ENCODE measurements around the gene CALY.

Gene CALY

DNA sequence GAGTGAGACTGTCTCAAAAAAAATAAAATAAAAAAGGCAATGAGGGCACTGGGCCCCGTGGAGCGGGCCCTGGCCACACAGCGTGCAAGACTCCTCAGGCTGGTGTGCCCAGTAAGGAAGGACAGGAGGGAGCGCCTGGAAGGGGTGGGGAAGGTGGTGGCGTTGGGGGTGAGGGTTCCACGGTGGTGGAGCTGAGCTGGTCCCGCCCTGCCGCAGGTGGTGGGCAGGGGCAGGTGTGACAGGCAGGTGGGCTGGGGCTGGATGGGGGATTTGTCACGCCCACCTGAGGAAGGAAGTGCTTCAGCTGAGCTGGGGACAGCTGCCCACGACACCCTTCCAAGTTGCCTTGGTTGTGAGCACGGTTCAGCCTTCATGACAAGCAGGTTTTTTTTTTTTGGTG lies 9.7 kb upstream of the CALY start:
- Histone ChIP-seq H3K4ac (ENCODE audit: low read depth in 1 of 2, low read length in 2 of 2) (no peak overlapping the region), H3K36me3 (ENCODE audit: control insufficient read depth in 1 of 2, insufficient read depth in 2 of 2, low read depth in 1 of 2, low read length in 2 of 2) (no peaks in the 10 kb centered on the region), H3K4me3 (ENCODE audit: insufficient read depth in 1 of 2, low read depth in 1 of 2, low read length in 2 of 2) (no peak overlapping the region), H2AFZ (ENCODE audit: low read depth, low read length) (no peak overlapping the region), H2BK15ac (ENCODE audit: low read depth, poor library complexity, severe bottlenecking) (no peak overlapping the region), H4K91ac (ENCODE audit: low read length) (no peak overlapping the region), H2BK12ac (ENCODE audit: low read length in 2 of 2) (no peak overlapping the region), H3K18ac (ENCODE audit: low read depth in 1 of 2, low read length in 2 of 2) (no peak overlapping the region), H3K9me3 (ENCODE audit: control insufficient read depth, low read length) (no peaks in the 10 kb centered on the region), H3K9ac (ENCODE audit: low read length) (no peak overlapping the region), H3K27me3 (ENCODE audit: control insufficient read depth in 1 of 2, insufficient read depth in 1 of 2, low read length in 2 of 2) (peaks cover 8 to 78% of the 10 kb centered on the region in 2 experiments), H3K23ac (ENCODE audit: low read length in 2 of 2) (no peak overlapping the region), H3K4me2 (ENCODE audit: low read length, poor library complexity, severe bottlenecking) (no peak overlapping the region), H3K14ac (ENCODE audit: low read length in 2 of 2) (no peak overlapping the region), H3K27ac (ENCODE audit: low read length, poor library complexity, severe bottlenecking) (no peak overlapping the region), H2BK120ac (ENCODE audit: low read depth, low read length) (no peak overlapping the region), H4K8ac (ENCODE audit: low read length) (no peak overlapping the region), H2BK5ac (ENCODE audit: low read depth, low read length, poor library complexity, severe bottlenecking) (no peak overlapping the region), H3K4me1 (ENCODE audit: control insufficient read depth, insufficient read depth, low read depth, low read length) (peaks cover 17% of the 10 kb centered on the region), H3K79me1 (replicated peaks; ENCODE audit: low read length, poor library complexity, severe bottlenecking) (no peaks in the 10 kb centered on the region), H2AK5ac (ENCODE audit: low read length, severe bottlenecking) (no peak overlapping the region)
- DNase-seq, result no peak
- 81% methylated on average over 11 of the region's 11 CpGs for WGBS

DNA sequence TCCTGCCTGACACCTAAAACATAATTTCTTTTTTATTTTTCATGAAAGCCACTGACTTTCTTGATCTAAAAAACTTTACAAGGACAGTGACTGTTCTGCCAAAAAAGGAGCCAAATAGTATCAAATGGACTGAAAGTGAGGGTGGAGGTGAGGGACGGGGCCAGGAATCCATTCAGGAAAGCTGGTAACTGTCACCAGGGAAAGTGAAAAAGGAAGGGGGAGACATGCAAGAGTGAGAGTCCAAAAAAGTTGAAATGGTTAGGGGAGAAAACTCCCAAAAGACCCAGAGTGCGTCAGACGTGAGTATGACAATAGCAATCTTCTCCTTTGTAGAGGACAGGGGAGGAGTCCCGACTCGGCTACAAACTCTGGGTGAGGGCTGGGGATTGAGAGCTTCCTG lies 7.5 kb upstream of the CALY start:
- Histone ChIP-seq H2BK120ac (ENCODE audit: low read depth, low read length) (no peak overlapping the region), H2AK5ac (ENCODE audit: low read length, severe bottlenecking) (no peak overlapping the region), H3K23ac (ENCODE audit: low read length in 2 of 2) (no peak overlapping the region), H2BK5ac (ENCODE audit: low read depth, low read length, poor library complexity, severe bottlenecking) (no peak overlapping the region), H2AFZ (ENCODE audit: low read depth, low read length) (no peak overlapping the region), H3K4me1 (ENCODE audit: control insufficient read depth, insufficient read depth, low read depth, low read length) (peaks cover 13% of the 10 kb centered on the region), H3K4ac (ENCODE audit: low read depth in 1 of 2, low read length in 2 of 2) (no peak overlapping the region), H3K18ac (ENCODE audit: low read depth in 1 of 2, low read length in 2 of 2) (no peak overlapping the region), H3K4me3 (ENCODE audit: insufficient read depth in 1 of 2, low read depth in 1 of 2, low read length in 2 of 2) (no peak overlapping the region), H3K14ac (ENCODE audit: low read length in 2 of 2) (no peak overlapping the region), H3K9me3 (ENCODE audit: control insufficient read depth, low read length) (no peaks in the 10 kb centered on the region), H3K27ac (ENCODE audit: low read length, poor library complexity, severe bottlenecking) (no peak overlapping the region), H3K79me1 (replicated peaks; ENCODE audit: low read length, poor library complexity, severe bottlenecking) (no peaks in the 10 kb centered on the region), H3K4me2 (ENCODE audit: low read length, poor library complexity, severe bottlenecking) (no peak overlapping the region), H3K27me3 (ENCODE audit: control insufficient read depth in 1 of 2, insufficient read depth in 1 of 2, low read length in 2 of 2) (peaks cover 6 to 72% of the 10 kb centered on the region in 2 experiments), H3K9ac (ENCODE audit: low read length) (no peak overlapping the region), H3K36me3 (ENCODE audit: control insufficient read depth in 1 of 2, insufficient read depth in 2 of 2, low read depth in 1 of 2, low read length in 2 of 2) (no peaks in the 10 kb centered on the region), H2BK12ac (ENCODE audit: low read length in 2 of 2) (no peak overlapping the region), H2BK15ac (ENCODE audit: low read depth, poor library complexity, severe bottlenecking) (peak overlapping the region; percentile 40), H4K91ac (ENCODE audit: low read length) (no peak overlapping the region), H4K8ac (ENCODE audit: low read length) (no peak overlapping the region)
- no peak for DNase-seq
- WGBS, result 84% methylated on average over 5 of the region's 5 CpGs

DNA sequence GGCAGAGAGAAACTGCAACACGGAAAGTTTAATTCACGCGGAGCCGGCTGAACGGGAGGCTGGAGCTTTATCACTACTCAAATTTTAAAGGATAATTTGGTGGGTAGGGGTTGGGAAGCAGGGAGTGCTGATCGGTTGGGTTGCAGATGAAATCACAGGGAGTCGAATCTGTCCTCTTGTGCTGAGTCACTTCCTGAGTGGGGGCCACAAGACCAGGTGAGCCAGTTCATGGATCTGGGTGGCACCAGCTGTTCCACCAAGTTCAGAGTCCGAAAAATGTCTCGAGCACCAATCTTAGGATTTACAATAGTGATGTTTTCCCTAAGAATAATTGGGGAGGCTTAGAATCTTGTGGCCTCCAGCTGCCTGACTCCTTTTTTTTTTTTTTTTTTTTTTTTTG lies 6.9 kb upstream of the CALY start:
- Histone ChIP-seq H3K18ac (ENCODE audit: low read depth in 1 of 2, low read length in 2 of 2) (no peak overlapping the region), H3K23ac (ENCODE audit: low read length in 2 of 2) (no peak overlapping the region), H3K4me1 (ENCODE audit: control insufficient read depth, insufficient read depth, low read depth, low read length) (peaks cover 9% of the 10 kb centered on the region), H2AFZ (ENCODE audit: low read depth, low read length) (no peak overlapping the region), H3K4me2 (ENCODE audit: low read length, poor library complexity, severe bottlenecking) (no peak overlapping the region), H3K36me3 (ENCODE audit: control insufficient read depth in 1 of 2, insufficient read depth in 2 of 2, low read depth in 1 of 2, low read length in 2 of 2) (no peaks in the 10 kb centered on the region), H3K4me3 (ENCODE audit: insufficient read depth in 1 of 2, low read depth in 1 of 2, low read length in 2 of 2) (no peak overlapping the region), H2BK120ac (ENCODE audit: low read depth, low read length) (no peak overlapping the region), H3K9ac (ENCODE audit: low read length) (no peak overlapping the region), H3K14ac (ENCODE audit: low read length in 2 of 2) (no peak overlapping the region), H2AK5ac (ENCODE audit: low read length, severe bottlenecking) (no peak overlapping the region), H2BK15ac (ENCODE audit: low read depth, poor library complexity, severe bottlenecking) (no peak overlapping the region), H2BK5ac (ENCODE audit: low read depth, low read length, poor library complexity, severe bottlenecking) (no peak overlapping the region), H4K91ac (ENCODE audit: low read length) (no peak overlapping the region), H2BK12ac (ENCODE audit: low read length in 2 of 2) (no peak overlapping the region), H3K27me3 (ENCODE audit: control insufficient read depth in 1 of 2, insufficient read depth in 1 of 2, low read length in 2 of 2) (peaks cover 3 to 71% of the 10 kb centered on the region in 2 experiments), H3K79me1 (replicated peaks; ENCODE audit: low read length, poor library complexity, severe bottlenecking) (no peaks in the 10 kb centered on the region), H3K9me3 (ENCODE audit: control insufficient read depth, low read length) (no peaks in the 10 kb centered on the region), H3K27ac (ENCODE audit: low read length, poor library complexity, severe bottlenecking) (no peak overlapping the region), H4K8ac (ENCODE audit: low read length) (no peak overlapping the region), H3K4ac (ENCODE audit: low read depth in 1 of 2, low read length in 2 of 2) (no peak overlapping the region)
- DNase-seq, result no peak
- WGBS, result 74% methylated on average over 7 of the region's 9 CpGs

DNA sequence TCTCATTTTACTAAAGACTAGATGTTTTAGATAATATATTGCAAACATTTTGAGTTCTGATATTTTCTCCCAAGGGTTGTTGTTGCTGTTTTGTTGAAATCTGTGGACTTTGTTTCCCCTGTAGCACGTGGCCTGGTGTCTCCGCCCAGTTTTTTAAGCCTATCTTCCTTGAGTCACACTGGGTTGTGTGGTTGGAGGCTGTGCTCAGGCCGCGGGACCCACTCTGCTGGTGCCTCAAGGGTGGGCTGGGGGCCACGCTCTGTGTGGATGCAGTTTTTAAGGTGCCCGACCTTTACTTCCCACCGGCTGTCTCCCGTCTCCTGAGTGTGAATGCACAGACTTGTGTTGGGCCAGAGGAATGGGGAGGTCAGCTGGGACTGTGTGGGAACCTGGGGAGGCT lies 6.2 kb upstream of the CALY start:
- H3K4me3 ChIP-seq (ENCODE audit: insufficient read depth in 1 of 2, low read depth in 1 of 2, low read length in 2 of 2), result no peak overlapping the region
- H4K91ac ChIP-seq (ENCODE audit: low read length), result no peak overlapping the region
- H3K9me3 ChIP-seq (ENCODE audit: control insufficient read depth, low read length), result no peaks in the 10 kb centered on the region
- WGBS, result 87% methylated on average over 7 of the region's 8 CpGs
- no peak overlapping the region for H4K8ac ChIP-seq (ENCODE audit: low read length)
- no peak overlapping the region for H3K14ac ChIP-seq (ENCODE audit: low read length in 2 of 2)
- no peak overlapping the region for H2BK15ac ChIP-seq (ENCODE audit: low read depth, poor library complexity, severe bottlenecking)
- H3K27ac ChIP-seq (ENCODE audit: low read length, poor library complexity, severe bottlenecking), result no peak overlapping the region
- no peak for DNase-seq
- peaks cover 5% of the 10 kb centered on the region for H3K4me1 ChIP-seq (ENCODE audit: control insufficient read depth, insufficient read depth, low read depth, low read length)
- no peak overlapping the region for H2BK12ac ChIP-seq (ENCODE audit: low read length in 2 of 2)
- no peak overlapping the region for H2AK5ac ChIP-seq (ENCODE audit: low read length, severe bottlenecking)
- no peak overlapping the region for H2AFZ ChIP-seq (ENCODE audit: low read depth, low read length)
- no peak overlapping the region for H2BK120ac ChIP-seq (ENCODE audit: low read depth, low read length)
- no peak overlapping the region for H2BK5ac ChIP-seq (ENCODE audit: low read depth, low read length, poor library complexity, severe bottlenecking)
- peaks cover 8 to 69% of the 10 kb centered on the region in 2 experiments for H3K27me3 ChIP-seq (ENCODE audit: control insufficient read depth in 1 of 2, insufficient read depth in 1 of 2, low read length in 2 of 2)
- H3K36me3 ChIP-seq (ENCODE audit: control insufficient read depth in 1 of 2, insufficient read depth in 2 of 2, low read depth in 1 of 2, low read length in 2 of 2), result no peaks in the 10 kb centered on the region
- H3K4ac ChIP-seq (ENCODE audit: low read depth in 1 of 2, low read length in 2 of 2), result no peak overlapping the region
- no peak overlapping the region for H3K23ac ChIP-seq (ENCODE audit: low read length in 2 of 2)
- no peak overlapping the region for H3K4me2 ChIP-seq (ENCODE audit: low read length, poor library complexity, severe bottlenecking)
- no peak overlapping the region for H3K9ac ChIP-seq (ENCODE audit: low read length)
- no peak overlapping the region for H3K18ac ChIP-seq (ENCODE audit: low read depth in 1 of 2, low read length in 2 of 2)
- no peaks in the 10 kb centered on the region for H3K79me1 ChIP-seq (replicated peaks; ENCODE audit: low read length, poor library complexity, severe bottlenecking)
